Measurements from ENCODE around the gene CLCN3. TPM values are rescaled to one million over a fixed set of nuclear protein-coding genes. Genes with fewer than 3 reads are reported as not detected.

CLCN3 gene
- total and polyA plus RNA-seq, 9 of the 15 experiments (the other 6 are each of a cell fraction or from before 2014, with no cell fraction given): 12.7 to 60.6 (median 38.5) TPM

DNA sequence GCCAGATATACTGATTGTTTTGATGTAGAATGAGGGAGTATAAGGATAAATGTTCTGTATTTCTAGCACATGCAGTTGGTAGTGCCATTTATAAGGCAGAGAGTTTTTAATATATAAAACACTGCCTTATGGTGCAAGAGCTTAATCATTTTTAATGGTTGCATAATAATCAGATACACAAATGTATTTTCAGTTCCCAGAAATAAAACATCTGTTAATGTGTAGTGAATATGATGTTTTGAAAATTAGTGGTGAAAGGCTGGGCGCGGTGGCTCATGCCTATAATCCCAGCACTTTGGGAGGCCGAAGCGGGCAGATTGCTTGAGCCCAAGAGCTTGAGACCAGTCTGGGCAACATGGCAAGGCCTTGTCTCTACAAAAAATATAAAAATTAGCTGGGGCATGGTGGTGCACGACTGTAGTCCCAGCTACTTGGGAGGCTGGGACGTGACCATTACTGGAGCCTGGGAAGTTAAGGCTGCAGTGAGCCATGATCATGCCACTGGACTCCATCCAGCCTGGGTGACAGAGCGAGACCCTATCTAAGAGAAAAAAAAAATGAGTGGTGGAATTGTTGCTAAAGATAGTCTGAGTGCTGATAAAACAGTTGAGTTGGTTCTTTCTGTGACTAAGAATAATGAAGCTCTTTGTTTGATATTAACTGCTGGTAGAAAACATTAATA, 29.3 kb downstream of the CLCN3 start (continued):
- TF ChIP-seq, protein P1, sequence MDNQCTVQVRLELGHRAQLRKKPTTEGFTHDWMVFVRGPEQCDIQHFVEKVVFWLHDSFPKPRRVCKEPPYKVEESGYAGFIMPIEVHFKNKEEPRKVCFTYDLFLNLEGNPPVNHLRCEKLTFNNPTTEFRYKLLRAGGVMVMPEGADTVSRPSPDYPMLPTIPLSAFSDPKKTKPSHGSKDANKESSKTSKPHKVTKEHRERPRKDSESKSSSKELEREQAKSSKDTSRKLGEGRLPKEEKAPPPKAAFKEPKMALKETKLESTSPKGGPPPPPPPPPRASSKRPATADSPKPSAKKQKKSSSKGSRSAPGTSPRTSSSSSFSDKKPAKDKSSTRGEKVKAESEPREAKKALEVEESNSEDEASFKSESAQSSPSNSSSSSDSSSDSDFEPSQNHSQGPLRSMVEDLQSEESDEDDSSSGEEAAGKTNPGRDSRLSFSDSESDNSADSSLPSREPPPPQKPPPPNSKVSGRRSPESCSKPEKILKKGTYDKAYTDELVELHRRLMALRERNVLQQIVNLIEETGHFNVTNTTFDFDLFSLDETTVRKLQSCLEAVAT (IDR thresholded peaks at IDR 0.05): 0 out of 4 replicates have a peak, but pooled peaks have one; percentile 16 to 40
- TF ChIP-seq MLX (CRISPR knock-in tag; conservative IDR thresholded peaks at IDR 0.05) (no peak), ATF3 (IDR thresholded peaks at IDR 0.05) (no peak), ATF3 (CRISPR knock-in tag; conservative IDR thresholded peaks at IDR 0.05) (no peak), GABPB1 (CRISPR knock-in tag; IDR thresholded peaks at IDR 0.05) (no peak), MYC (IDR thresholded peaks at IDR 0.05; ENCODE audit: low read depth, low read length) (no peak), MYC (CRISPR knock-in tag; IDR thresholded peaks at IDR 0.05; ENCODE audit: borderline replicate concordance, low read depth) (no peak), CTCFL (IDR thresholded peaks at IDR 0.05; ENCODE audit: borderline replicate concordance, insufficient read depth, low read depth, low read length, poor library complexity, severe bottlenecking) (no peak), SRF (CRISPR knock-in tag; IDR thresholded peaks at IDR 0.05) (no peak), ZNF79 (CRISPR knock-in tag; IDR thresholded peaks at IDR 0.05; ENCODE audit: low read depth) (no peak), CREB1 (IDR thresholded peaks at IDR 0.05) (no peak), CREB1 (CRISPR knock-in tag; IDR thresholded peaks at IDR 0.05) (no peak), KAT8 (IDR thresholded peaks at IDR 0.05; ENCODE audit: low read depth) (no peak), PRPF4 (IDR thresholded peaks at IDR 0.05; ENCODE audit: insufficient read depth, low read depth, low read length, poor library complexity, severe bottlenecking) (no peak), ARID3A (IDR thresholded peaks at IDR 0.05; ENCODE audit: borderline replicate concordance, low read depth, low read length) (peak; percentile 95)
- TF ChIP-seq, protein P2, sequence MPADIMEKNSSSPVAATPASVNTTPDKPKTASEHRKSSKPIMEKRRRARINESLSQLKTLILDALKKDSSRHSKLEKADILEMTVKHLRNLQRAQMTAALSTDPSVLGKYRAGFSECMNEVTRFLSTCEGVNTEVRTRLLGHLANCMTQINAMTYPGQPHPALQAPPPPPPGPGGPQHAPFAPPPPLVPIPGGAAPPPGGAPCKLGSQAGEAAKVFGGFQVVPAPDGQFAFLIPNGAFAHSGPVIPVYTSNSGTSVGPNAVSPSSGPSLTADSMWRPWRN (IDR thresholded peaks at IDR 0.05; ENCODE audit: low read depth): no peak
- TF ChIP-seq, protein P3, sequence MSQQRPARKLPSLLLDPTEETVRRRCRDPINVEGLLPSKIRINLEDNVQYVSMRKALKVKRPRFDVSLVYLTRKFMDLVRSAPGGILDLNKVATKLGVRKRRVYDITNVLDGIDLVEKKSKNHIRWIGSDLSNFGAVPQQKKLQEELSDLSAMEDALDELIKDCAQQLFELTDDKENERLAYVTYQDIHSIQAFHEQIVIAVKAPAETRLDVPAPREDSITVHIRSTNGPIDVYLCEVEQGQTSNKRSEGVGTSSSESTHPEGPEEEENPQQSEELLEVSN (IDR thresholded peaks at IDR 0.05; ENCODE audit: borderline replicate concordance in 1 of 2, extremely low read depth in 1 of 2, insufficient read depth in 1 of 2, insufficient read length in 1 of 2, low read depth in 1 of 2, low read length in 1 of 2, poor library complexity in 1 of 2, severe bottlenecking in 1 of 2): no peak

All from K562 (cell line).